ENCODE results near the gene ARMC7. TPM values are rescaled to one million over a fixed set of nuclear protein-coding genes. Genes with fewer than 3 reads are reported as not detected.
"Not testable (repeated sequence)": the region's sequence is repeated elsewhere in the genome, so short reads cannot be mapped to it uniquely, and the experiment has no call there.

The ARMC7 gene
- total RNA-seq (2014; rRNA removed; shearing (Covaris generic)) = 4.0 and 5.2 TPM in 2 replicates

DNA sequence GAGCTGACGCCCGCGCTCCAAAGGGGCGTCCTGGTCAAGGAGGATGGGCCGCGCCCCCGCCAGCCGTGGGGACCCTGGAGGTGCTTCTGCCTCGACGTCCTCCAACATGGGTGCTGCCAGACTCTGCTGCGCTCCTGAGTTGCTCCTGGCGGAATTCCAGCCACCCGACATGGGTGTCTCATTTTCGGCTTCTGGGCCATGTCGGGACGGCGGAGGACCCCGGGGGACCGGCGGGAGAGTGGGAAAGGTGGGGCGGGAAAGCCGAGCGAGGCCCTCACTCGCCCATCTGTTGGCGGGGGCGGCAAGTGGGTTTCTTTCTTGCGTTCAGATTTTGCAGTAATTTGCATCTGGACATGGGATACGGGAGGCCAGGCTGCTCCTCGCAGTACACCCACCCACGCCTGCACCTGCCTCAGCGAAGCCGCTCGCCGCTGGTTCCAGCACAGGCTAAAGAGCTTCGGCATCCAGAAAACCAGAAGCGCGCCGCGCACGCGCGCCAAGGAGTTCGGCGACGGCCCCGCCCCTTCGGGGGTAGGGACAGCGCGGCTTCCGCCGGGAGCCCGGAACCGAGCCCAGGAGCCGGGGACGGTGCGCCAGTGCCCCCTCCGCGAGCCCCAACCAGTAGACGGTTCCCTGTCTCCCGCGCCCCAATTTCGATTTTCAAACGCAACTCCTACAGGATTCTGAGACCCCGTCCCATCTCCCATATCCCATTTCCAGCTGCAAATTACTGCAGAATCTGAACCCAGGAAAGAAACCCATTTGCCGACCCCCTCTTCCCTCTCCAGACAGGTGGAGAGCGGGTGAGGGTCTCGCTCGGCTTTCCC, at the start of gene ARMC7:
ARMC7 (plus strand) TSS at position 563 of the 827 bp plus-strand sequence. CDS start 320 bp downstream, outside the sequence.
- DNase-seq (ENCODE audit: low spot score) = peak; percentile 69

DNA sequence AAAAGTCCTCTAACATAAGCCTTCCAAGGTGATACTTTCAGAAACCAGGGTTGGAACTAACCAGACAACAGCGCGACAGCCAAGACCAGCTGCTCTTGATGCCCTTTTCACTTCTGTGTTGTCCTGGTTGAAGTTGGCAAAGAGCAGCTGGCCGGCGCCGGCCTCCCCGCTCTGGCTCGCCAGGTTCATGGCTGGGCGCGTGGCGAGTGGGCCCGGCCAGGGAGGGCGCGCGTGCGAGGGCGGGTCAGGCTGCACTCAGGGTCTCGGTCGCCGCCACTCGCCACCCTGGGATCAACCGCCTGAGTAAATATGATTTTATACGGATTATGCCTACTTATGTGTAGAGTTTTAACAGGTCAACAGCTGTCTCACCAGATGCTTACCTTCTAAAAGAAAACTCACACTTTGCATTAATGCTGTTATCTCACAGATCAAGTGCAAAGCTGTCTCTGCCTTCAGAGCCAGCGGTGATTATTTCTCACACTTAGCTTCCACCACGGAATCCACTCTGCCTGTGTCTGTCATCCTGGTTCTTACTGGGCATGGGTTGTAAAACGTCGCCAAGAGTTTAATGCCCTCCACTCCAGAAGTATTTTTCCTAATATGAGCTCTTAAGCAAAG, 49.2 kb upstream of the ARMC7 start:
- no peak for DNase-seq (ENCODE audit: low spot score)

- no peak for DNase-seq (ENCODE audit: low spot score)
Measured at GRCh38 chr17:75061055-75061438, 48.7 kb upstream of the ARMC7 start.

GRCh38 chr17:75061618-75062017, 48.2 kb upstream of the ARMC7 start:
- DNase-seq (ENCODE audit: low spot score) = no peak

DNA sequence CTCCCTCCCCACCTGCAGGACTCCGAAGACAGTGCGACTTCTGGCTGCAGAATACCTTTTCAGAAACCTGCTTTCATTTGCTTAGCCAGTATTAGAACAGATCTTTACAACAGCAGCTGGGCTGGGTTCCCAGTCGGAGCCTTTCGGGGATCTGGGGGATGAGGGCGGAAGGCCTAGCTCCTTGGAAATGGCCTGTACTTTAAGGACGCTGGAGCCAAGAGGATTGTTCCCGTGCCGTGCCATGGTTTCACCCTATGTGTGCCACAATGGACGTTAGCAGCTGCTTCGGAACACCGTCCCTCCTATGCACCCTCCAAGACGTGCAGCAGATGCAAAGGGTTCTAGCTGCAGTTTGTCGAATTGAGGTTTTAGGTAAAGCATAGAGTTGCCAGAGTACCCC, 46.6 kb upstream of the ARMC7 start:
- DNase-seq (ENCODE audit: low spot score) = no peak

DNA sequence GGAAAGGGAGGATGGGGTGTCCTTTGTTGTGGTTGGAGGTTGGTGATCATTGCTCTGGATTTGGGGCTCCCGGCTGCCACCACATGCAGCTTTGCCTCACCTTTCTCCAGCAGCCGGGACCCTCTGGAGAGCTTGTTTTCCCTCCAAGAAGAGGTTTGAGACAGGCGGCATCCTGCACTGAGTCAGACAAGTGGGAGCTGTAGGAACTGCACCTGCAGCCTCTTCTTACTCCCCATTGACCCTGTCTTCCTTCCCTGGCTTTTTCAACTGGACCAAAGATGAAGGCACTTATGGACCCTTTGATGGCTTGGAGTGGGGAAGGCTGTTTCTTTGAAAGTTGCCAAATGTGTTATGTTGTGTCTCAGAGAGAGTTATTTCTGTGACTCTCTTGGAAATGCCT, 46.1 kb upstream of the ARMC7 start:
- DNase-seq (ENCODE audit: low spot score) = no peak

DNA sequence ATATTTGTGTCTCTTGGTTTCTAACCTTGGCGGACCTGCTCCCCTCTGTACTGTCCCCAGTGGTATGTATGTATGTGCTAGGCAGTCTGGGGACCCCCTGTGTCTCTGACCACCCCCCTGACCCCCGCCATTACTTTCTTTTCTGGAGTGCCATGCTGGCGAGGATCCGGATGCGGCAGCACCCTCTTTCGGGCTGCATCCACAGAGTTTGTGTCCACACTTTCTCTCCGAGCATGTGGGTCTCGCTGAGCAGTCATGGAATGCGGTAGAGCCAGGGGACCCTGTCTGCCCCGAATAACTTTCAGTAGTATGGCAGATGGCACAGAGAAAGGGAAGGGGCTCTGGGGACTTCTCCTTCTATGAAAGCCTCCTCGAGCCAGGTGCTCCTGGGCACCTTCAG, 45.7 kb upstream of the ARMC7 start:
- DNase-seq (ENCODE audit: low spot score) = no peak

DNA sequence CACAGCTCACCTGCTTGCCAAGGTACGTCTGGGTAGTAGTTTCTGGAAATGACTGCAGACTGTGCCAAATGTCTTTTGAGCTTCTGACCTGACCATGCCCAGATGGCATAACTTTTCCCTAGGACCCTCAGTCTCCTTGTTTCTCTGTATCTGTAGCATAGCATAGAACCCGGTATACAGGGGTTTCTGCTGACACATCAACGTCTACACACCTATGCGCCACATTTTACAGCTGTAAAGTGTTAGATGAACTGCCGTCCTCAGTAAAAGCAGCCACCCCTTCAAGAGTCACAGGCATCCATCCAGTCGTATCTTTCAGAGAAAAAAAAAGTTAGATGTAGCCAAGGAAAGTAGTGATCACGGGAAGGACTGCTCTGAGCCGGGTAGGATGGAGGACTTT, 45.3 kb upstream of the ARMC7 start:
- DNase-seq (ENCODE audit: low spot score) = no peak

DNA sequence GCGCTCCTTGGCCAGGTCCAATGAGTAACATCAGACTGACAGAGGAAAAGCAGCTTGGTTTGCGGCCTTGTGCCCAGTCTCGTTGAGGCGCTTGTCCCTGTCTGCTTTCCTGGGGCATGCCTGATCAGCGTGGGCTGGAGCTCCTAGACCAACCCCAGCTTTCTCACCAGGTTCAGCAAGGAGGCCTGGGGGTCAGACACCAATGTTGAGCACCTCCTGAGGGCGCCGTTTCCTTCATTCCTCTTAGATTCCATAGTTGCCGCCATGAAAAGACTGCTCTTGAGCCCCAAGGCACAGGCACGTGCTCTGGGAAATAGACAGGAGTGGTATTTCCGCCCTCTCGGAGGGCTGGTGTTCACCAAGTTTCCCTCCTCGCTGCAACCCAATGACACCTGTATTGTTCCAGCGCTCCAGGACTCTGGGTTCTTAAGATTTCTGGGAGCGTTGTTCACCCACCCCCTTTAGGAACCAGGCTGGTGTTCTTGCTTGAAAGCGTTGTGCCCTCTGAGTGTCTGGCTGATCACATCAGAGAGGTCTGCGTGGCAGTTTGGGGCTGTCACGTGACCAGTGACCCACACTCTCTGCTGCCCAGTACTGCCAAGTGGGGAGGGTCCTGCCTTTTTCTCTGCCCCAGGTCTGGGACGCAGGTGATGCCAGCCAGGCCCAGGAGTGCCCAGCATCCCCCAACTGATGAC, 44.8 kb upstream of the ARMC7 start:
- DNase-seq (ENCODE audit: low spot score) = no peak

DNA sequence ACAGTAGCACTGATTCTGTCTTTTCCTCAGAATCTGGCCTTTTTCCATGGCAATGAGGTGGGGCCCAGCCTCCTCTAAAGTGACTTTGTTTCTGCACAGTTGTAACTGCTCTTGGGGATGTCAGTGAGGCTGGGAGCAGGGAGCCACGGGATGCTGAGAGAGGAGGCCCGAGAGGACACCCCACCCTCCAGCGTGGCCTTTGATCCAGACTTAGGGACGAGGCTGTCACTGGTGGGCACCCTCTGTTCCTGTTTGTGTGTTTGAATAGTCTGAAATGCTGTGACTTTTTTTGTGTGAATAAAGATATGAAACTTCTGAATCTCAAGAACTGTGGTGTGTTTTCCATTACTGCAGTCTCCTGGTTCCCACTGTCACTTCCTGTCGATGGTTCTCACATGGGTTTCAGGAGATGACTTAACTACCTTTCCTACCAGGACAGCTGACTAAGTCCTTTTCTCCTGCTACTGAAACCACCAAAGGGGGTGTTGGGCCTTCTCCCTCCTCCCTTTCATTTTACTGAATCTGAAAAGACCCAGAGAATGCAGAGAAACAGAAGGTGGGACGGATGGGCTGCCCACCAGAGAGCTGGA, 44.1 kb upstream of the ARMC7 start:
- no peak for DNase-seq (ENCODE audit: low spot score)

DNA sequence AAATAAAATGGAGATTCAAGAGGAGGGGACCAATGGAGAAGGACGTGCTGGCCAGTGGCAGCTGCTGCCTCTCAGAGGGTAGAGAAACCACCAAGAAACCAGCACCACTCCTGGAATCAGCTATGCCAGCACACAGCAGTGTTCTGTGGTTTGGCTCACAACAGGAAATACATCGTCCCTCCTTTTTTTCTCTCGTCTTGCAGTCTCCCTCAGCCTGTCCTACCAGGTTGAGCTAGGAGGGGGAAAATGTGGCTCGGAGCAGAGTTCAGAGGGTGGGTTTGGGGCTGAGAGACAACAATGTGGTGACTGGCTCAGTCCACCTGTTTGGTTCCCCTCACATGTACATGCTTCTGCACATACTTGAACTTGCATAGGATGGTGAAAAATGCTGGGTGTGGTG, 41.9 kb upstream of the ARMC7 start:
- peak; percentile 60 for DNase-seq (ENCODE audit: low spot score)

GRCh38 chr17:75068750-75069149, 41.0 kb upstream of the ARMC7 start:
- DNase-seq (ENCODE audit: low spot score) = no peak

DNA sequence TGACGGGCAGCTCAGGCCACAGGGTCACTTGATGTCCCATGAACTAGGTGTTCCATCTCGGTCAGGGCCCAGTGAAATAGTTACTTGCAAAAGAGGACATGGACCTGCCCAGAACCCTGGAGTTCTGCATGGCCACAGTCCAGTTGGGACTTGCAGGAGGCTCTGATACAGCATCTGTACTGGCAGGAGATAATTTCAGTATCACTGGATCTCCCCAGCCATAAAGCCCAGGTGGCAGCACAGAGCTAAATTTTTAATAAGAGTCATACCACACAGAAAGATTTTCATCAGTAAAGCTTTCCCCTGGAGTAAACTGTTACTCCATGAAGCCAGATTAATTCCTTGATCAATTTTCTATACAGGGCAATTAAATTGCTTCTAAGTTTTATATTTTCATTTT, 40.0 kb upstream of the ARMC7 start:
- no peak for DNase-seq (ENCODE audit: low spot score)

DNA sequence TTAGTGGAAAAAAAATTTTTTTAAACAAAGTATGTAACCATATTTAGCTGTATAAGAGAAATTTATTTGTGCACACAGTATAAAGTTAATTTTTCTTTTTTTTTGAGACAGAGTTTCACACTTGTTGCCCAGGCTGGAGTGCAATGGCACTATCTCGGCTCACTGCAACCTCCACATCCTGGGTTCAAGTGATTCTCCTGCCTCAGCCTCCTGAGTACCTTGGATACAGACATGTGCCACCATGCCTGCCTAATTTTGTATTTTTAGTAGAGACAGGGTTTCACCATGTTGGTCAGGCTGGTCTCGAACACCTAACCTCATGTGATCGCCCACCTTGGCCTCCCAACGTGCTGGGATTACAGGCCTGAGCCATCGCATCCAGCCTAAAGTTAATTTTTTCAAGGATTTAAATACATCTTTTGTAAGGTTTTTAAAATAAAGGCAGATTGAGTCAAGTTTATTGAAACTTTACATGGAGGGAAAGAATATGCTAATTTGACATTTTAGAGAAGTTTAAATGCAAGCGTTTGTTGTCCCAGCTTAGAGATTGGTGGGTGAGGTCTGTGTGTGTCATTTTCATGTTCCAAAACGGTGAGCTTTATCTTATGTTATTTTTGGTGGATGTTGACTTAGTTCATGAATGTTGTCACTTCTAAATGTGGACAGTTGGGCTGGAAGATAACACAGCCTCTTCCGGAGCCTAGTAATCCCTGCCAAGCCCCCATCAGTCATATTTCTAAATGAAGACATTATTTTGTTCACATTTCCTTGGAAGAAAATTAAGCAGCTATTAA, 38.1 kb upstream of the ARMC7 start:
- not testable (repeated sequence) for DNase-seq (ENCODE audit: low spot score)

DNA sequence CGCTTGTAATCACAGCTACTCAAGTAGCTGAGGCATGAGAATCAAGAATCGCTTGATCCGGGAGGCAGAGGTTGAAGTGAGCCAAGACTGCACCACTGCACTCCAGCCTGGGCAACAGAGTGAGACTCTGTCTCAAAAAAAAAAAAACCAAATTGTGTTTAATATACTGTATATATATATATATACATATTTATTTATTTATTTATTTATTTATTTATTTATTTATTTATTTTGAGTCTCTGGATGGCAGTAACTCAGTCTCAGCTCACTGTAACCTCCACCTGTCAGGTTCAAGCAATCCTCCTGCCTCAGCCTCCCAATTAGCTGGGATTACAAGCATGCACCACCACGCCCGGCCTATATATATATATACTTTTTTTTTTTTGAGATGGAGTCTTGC, 36.9 kb upstream of the ARMC7 start:
- DNase-seq (ENCODE audit: low spot score) = not testable (repeated sequence)

DNA sequence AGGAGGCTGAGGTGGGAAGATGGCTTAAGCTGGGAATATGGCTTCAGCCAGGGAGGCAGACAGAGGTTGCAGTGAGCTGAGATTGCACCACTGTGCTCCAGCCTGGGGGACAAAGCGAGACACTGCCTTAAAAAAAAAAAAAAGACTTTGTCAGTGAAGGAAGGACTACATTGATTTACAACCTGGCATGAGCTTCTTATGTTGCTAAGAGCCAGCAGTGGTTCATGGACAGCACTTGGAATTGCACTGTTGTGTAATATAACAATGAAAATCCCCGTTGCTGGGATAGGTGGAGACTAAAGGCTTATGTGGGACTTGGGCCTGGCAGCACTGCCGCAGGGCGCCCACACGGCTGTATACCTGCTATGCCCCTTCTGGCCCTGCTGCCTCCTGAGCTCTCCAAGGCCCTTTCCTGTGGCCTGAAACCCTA, 36.1 kb upstream of the ARMC7 start:
- DNase-seq (ENCODE audit: low spot score) = no peak

- no peak for DNase-seq (ENCODE audit: low spot score)
Measured at GRCh38 chr17:75074532-75074931, 35.2 kb upstream of the ARMC7 start.

- DNase-seq (ENCODE audit: low spot score) = no peak
Measured at GRCh38 chr17:75075597-75076336, 34.0 kb upstream of the ARMC7 start.

GRCh38 chr17:75077072-75077495, 32.7 kb upstream of the ARMC7 start:
- DNase-seq (ENCODE audit: low spot score) = no peak

DNA sequence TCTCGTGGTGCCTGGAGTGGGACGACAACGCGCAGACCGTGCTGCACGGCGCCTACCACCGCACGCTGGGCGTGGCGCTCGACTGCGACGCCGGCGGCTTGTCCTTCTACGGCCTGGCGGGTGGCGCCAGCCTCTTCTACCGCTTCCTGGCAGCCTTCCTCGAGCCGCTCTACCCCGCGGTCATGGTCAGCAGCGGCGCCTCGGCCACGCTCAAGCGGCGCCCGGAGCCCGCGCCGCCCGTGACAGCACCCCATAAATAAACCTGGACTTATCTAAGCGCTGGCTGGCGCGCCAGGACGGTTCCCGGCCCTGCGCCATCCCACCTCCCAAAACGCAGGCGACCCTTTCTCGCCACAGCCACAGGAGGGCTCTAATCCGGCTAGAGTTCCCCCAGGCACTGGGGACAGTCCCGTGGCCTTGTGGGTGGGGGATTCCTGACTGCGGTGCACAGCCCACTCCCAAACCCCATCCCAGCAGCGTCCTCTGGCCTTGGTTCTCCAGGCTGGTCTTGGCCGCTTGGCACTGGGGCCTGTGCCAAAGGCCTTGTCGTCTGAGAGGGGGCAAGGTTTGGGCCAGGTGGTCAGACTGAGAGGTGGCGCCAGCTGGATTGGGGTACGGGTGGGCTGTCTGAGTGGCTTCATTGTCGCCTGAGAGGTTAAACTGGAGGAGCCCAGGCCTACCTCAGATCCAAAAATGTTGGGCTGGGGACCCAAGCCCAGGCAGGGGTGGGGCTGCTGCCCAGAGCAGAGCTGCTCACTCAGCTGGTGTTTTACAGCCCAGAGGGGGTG, 32.1 kb upstream of the ARMC7 start:
- no peak for DNase-seq (ENCODE audit: low spot score)

Data from H4 (cell line).